ENCODE data around the gene LARGE1.
"Not testable (repeated sequence)": the region's sequence is repeated elsewhere in the genome, so short reads cannot be mapped to it uniquely, and the experiment has no call there.

The LARGE1 gene

GRCh38 chr22:33593818-33594217, 326.5 kb downstream of the LARGE1 start:
- DNase-seq (ENCODE audit: low read depth), result no peak

GRCh38 chr22:33591946-33592345, 328.3 kb downstream of the LARGE1 start:
- no peak for DNase-seq (ENCODE audit: low read depth)

- DNase-seq (ENCODE audit: low read depth), result no peak
Measured at GRCh38 chr22:33589297-33589696, 331.0 kb downstream of the LARGE1 start.

- no peak for DNase-seq (ENCODE audit: low read depth)
Measured at GRCh38 chr22:33588860-33589259, 331.4 kb downstream of the LARGE1 start.

GRCh38 chr22:33584152-33584551, 336.1 kb downstream of the LARGE1 start:
- DNase-seq (ENCODE audit: low read depth), result no peak

GRCh38 chr22:33582822-33583400, 337.4 kb downstream of the LARGE1 start:
- DNase-seq (ENCODE audit: low read depth), result no peak

- DNase-seq (ENCODE audit: low read depth), result no peak
Measured at GRCh38 chr22:33580310-33580709, 340.0 kb downstream of the LARGE1 start.

- no peak for DNase-seq (ENCODE audit: low read depth)
Measured at GRCh38 chr22:33579448-33580093, 340.7 kb downstream of the LARGE1 start.

- no peak for DNase-seq (ENCODE audit: low read depth)
Measured at GRCh38 chr22:33578752-33579151, 341.5 kb downstream of the LARGE1 start.

- no peak for DNase-seq (ENCODE audit: low read depth)
Measured at GRCh38 chr22:33577862-33578411, 342.3 kb downstream of the LARGE1 start.

GRCh38 chr22:33576205-33576604, 344.1 kb downstream of the LARGE1 start:
- DNase-seq (ENCODE audit: low read depth), result no peak

GRCh38 chr22:33575771-33576170, 344.5 kb downstream of the LARGE1 start:
- DNase-seq (ENCODE audit: low read depth), result no peak

- no peak for DNase-seq (ENCODE audit: low read depth)
Measured at GRCh38 chr22:33575041-33575440, 345.2 kb downstream of the LARGE1 start.

GRCh38 chr22:33573479-33573878, 346.8 kb downstream of the LARGE1 start:
- DNase-seq (ENCODE audit: low read depth), result no peak

- no peak for DNase-seq (ENCODE audit: low read depth)
Measured at GRCh38 chr22:33572086-33572485, 348.2 kb downstream of the LARGE1 start.

- DNase-seq (ENCODE audit: low read depth), result no peak
Measured at GRCh38 chr22:33570110-33570509, 350.2 kb downstream of the LARGE1 start.

- DNase-seq (ENCODE audit: low read depth), result no peak
Measured at GRCh38 chr22:33569559-33569958, 350.7 kb downstream of the LARGE1 start.

- no peak for DNase-seq (ENCODE audit: low read depth)
Measured at GRCh38 chr22:33569018-33569417, 351.3 kb downstream of the LARGE1 start.

- DNase-seq (ENCODE audit: low read depth), result not testable (repeated sequence)
Measured at GRCh38 chr22:33566495-33566894, 353.8 kb downstream of the LARGE1 start.

GRCh38 chr22:33565580-33565995, 354.7 kb downstream of the LARGE1 start:
- no peak for DNase-seq (ENCODE audit: low read depth)

GRCh38 chr22:33564683-33565082, 355.6 kb downstream of the LARGE1 start:
- no peak for DNase-seq (ENCODE audit: low read depth)

- no peak for DNase-seq (ENCODE audit: low read depth)
Measured at GRCh38 chr22:33563220-33563964, 356.9 kb downstream of the LARGE1 start.

GRCh38 chr22:33562501-33562900, 357.8 kb downstream of the LARGE1 start:
- DNase-seq (ENCODE audit: low read depth), result no peak
